ENCODE results near the gene ANKRD33B.
"Not testable (repeated sequence)": the region's sequence is repeated elsewhere in the genome, so short reads cannot be mapped to it uniquely, and the experiment has no call there.

Gene ANKRD33B

DNA sequence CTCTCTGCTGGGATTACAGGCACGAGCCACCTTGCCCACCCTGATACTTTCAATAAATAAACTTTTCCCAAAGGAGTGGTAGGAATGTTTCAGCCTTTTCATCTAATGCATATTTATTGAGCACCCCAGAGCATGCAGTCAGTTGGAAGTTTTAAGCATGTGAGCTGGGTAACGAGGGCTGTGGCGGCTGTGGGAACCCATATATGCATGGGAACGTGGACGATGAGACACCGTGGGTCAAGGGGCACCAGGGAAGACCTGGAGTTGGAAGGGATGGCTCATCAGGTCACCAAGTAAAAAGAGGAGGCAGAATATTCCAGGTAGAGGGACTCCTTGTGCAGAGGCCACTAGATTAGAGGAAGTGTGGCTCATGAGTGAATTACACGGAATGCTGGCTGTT, 64.7 kb downstream of the ANKRD33B start:
- Histone ChIP-seq H3K27ac (no peak overlapping the region), H3K4me3 (no peak overlapping the region)
- TF ChIP-seq, protein P1, sequence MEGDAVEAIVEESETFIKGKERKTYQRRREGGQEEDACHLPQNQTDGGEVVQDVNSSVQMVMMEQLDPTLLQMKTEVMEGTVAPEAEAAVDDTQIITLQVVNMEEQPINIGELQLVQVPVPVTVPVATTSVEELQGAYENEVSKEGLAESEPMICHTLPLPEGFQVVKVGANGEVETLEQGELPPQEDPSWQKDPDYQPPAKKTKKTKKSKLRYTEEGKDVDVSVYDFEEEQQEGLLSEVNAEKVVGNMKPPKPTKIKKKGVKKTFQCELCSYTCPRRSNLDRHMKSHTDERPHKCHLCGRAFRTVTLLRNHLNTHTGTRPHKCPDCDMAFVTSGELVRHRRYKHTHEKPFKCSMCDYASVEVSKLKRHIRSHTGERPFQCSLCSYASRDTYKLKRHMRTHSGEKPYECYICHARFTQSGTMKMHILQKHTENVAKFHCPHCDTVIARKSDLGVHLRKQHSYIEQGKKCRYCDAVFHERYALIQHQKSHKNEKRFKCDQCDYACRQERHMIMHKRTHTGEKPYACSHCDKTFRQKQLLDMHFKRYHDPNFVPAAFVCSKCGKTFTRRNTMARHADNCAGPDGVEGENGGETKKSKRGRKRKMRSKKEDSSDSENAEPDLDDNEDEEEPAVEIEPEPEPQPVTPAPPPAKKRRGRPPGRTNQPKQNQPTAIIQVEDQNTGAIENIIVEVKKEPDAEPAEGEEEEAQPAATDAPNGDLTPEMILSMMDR (IDR thresholded peaks at IDR 0.05) = no peak
- DNase-seq (ENCODE audit: low spot score) = no peak

DNA sequence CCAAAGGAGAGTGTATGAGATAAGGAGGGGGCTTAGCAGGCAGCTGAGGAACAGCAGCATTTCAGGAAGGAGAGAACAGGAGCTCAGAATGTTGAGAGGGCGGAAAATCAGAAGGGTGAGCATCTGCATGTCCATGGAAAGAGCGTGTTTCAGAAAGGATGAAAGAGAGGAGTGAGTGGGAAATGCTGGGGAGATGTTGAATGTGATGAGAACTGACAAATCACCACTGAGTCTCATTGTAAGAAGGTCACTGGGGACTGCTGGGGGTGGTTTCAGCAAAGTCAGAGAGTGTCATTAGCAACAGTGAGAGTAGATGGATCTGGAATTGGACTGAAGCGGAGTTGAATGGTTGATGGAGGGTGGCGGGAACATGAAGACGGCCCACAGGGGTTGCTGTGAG, 65.8 kb downstream of the ANKRD33B start:
- TF ChIP-seq, protein P1 (IDR thresholded peaks at IDR 0.05) = no peak
- no peak overlapping the region for H3K4me3 ChIP-seq
- DNase-seq (ENCODE audit: low spot score) = no peak
- no peak overlapping the region for H3K27ac ChIP-seq

DNA sequence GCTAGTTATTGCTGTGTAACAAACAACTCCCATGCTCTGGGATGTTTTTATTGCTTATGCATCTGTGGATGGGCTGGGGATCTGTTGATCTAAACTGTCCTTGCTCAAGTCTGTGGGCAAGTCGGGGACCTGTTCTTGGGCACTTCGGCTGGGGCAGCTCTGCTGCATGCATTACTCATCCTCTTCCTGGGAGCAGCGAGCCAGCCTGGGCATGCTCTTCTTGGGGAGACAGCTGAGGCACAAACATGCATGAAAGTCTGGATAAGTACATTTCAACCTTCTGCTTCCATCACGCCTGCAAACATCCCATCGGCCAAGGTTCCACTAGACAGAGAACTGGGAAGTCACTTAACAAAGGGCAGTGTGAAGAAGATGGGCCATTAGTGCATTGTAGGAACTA, 66.3 kb downstream of the ANKRD33B start:
- TF ChIP-seq, protein P1 (IDR thresholded peaks at IDR 0.05) = no peak
- DNase-seq (ENCODE audit: low spot score) = no peak
- H3K4me3 ChIP-seq = no peak overlapping the region
- H3K27ac ChIP-seq = no peak overlapping the region

DNA sequence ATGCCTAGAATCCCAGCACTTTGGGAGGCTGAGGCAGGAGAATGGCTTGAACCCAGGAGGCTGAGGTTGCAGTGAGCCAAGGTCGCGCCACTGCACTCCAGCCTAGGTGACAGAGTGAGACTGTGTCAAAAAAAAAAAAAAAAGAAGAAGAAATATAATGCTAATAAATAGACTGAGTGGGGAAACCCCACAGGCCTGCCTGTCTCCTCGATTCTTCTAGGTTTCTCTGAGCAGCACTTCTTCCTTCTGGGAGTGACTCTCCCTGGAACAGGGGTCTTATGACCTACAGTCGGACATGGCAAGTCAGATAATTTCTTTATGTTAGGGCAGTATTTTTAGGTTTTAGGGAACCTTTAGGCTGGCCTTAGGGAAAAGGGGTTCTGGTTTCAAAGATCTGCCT, 66.9 kb downstream of the ANKRD33B start:
- not testable (repeated sequence) for DNase-seq (ENCODE audit: low spot score); H3K4me3 ChIP-seq; H3K27ac ChIP-seq

DNA sequence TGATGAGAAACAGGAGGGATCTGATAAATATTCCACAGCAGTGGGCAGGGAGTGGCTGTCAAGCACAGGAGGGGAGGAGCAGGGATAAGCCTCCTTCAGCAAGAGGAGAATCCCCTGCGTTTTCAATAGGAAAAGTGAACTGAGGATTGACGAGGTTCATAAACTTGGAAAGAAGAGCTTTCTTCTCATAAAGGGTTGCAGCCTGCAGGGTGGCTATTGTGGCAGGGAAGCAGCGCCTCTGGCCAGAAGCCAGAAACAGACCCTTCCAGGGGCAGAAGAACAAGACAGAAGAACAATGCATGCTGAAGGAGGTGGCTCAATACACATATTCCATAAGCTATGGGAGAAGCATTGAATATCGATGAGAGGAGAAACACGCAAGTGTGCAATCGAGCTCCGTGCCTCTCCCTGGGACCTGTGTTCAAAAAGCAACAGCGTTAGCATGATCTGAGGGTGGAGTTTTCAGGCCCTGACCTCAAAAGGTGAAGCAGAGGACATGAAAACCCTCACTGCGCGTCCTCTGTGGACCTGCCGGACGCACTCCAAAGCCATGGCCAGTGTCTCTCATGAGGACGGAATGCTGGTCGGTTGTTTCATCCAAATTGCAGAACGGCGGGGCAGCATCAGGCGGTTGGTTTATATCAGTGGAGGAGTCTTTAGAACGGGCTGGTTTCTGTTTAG, 67.6 kb downstream of the ANKRD33B start:
- Histone ChIP-seq H3K4me3 (no peak overlapping the region), H3K27ac (no peak overlapping the region)
- TF ChIP-seq, protein P1 (IDR thresholded peaks at IDR 0.05) = no peak
- DNase-seq (ENCODE audit: low spot score) = no peak

DNA sequence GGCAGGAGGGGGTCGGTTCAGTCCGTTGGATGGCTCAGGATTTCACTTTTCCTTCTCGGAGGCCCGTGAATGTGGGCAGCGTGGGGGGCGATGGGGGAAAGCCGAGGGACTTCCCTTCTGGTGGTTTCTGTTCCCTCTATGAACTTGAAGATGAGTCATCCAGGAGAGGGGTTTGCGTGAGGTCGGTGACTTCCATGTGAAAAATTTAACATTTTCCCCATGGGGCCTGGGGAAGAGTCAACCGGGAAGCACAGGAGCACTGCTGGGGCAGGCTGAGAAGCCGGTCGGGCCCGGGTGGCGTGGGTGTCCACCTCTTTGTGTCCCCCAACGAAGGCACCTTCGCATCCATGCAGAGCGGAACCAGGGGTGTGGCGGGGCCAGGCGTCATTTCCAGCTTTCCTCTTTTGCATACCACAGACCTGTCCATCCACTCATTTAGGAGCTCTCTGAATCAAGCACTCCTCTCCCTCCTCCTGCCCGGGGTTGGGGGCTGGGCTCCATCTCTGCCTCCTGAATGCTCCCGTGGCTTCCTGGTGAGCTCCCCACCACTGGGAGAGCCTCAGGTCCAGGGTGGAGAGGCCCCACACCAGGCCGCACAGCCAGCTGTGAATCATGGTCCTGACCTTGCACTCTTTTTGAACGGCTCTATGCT, 68.4 kb downstream of the ANKRD33B start:
- Histone ChIP-seq H3K27ac (no peak overlapping the region), H3K4me3 (peak overlapping the region; percentile 16)
- DNase-seq (ENCODE audit: low spot score) = no peak
- TF ChIP-seq, protein P1 (IDR thresholded peaks at IDR 0.05) = no peak

DNA sequence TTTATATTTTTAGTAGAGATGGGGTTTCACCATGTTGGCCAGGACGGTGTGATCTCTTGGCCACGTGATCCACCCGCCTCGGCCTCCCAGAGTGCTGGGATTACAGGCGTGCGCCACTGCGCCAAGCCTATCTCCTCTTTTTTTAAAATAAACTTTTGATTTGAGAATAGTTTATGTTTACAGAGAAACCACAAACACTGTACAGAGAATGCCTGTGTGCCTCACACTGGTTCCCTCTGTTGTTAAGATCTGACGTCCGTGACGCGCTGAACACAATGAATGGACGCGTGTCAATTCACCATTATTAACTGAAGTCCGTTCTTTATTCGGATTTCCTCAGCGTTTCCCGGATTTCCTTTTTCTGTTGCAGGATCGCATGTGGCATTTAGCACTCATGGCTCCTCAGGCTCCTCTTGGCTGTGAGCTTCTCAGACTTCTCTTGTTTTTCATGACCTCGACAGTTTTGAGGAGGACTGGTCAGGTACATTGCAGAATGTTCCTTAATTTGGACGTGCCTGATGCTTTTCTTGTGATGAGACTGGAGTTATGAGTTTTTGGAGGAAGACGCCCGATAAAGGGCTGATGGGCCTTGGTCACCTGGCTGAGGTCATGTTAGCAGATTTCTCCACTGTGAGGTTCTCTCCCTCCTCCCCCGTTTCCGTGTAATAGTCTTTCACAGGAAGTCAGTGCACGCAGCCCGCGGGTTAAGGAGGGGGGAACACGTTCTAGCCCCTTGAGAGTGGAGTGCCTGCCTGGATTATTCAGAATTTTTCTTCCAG, 69.6 kb downstream of the ANKRD33B start:
- TF ChIP-seq, protein P1 (IDR thresholded peaks at IDR 0.05) = no peak
- Histone ChIP-seq H3K4me3 (no peak overlapping the region), H3K27ac (no peak overlapping the region)
- no peak for DNase-seq (ENCODE audit: low spot score)

All from coronary artery (tissue), 2 donors.